NOMO-1 (cell line): Measurements from ENCODE around the gene CTRB1.
A peak's percentile ranks its signal among the peaks of the same experiment; 100 is the strongest.

Source experiments
- DNase-seq, 2 experiments: peaks; one replicate each; lab custom pipeline; 2025; ENCODE audit not compliant: unreplicated experiment in 2 of 2; lab: John Stamatoyannopoulos, UW

The CTRB1 gene

GRCh38 chr16:75252946-75253911, 34.4 kb downstream of the CTRB1 start:
- DNase-seq = no peak

GRCh38 chr16:75254359-75254837, 35.6 kb downstream of the CTRB1 start:
- no peak for DNase-seq

GRCh38 chr16:75256059-75256571, 37.3 kb downstream of the CTRB1 start:
- no peak for DNase-seq

GRCh38 chr16:75256696-75257343, 38.0 kb downstream of the CTRB1 start:
- DNase-seq = no peak

- DNase-seq = no peak
Measured at GRCh38 chr16:75257886-75258806, 39.4 kb downstream of the CTRB1 start.

GRCh38 chr16:75258807-75259141, 40.0 kb downstream of the CTRB1 start:
- no peak for DNase-seq

- no peak for DNase-seq
Measured at GRCh38 chr16:75260851-75261589, 42.2 kb downstream of the CTRB1 start.

GRCh38 chr16:75261590-75262078, 42.8 kb downstream of the CTRB1 start:
- DNase-seq = no peak

GRCh38 chr16:75262104-75262799, 43.5 kb downstream of the CTRB1 start:
- DNase-seq = no peak

- no peak for DNase-seq
Measured at GRCh38 chr16:75262800-75263127, 44.0 kb downstream of the CTRB1 start.

GRCh38 chr16:75263291-75263962, 44.6 kb downstream of the CTRB1 start:
- no peak for DNase-seq

- no peak for DNase-seq
Measured at GRCh38 chr16:75263963-75264445, 45.2 kb downstream of the CTRB1 start.

- no peak for DNase-seq
Measured at GRCh38 chr16:75264457-75264998, 45.7 kb downstream of the CTRB1 start.

GRCh38 chr16:75264999-75265910, 46.5 kb downstream of the CTRB1 start:
- no peak for DNase-seq

- DNase-seq = peak in 1 of 2 experiments; percentile 21
Measured at GRCh38 chr16:75265911-75266701, 47.3 kb downstream of the CTRB1 start.
